Motor neuron (in vitro differentiated cells): ENCODE data around the gene MAG. TPM values are rescaled to one million over a fixed set of nuclear protein-coding genes. Genes with fewer than 3 reads are reported as not detected.
A peak's percentile ranks its signal among the peaks of the same experiment; 100 is the strongest.
"Not testable (repeated sequence)": the region's sequence is repeated elsewhere in the genome, so short reads cannot be mapped to it uniquely, and the experiment has no call there.

Experiments
- ATAC-seq, 8 experiments: fragments of 200-7000 bp; cut with Tn5 transposase; replicated peaks in 6 of 8; 2 replicates each; pipeline ENCODE4 v1.8.0; 2021; ENCODE audit warnings: mild to moderate bottlenecking in 8 of 8, moderate library complexity in 8 of 8
- H3K27ac ChIP-seq, 2 donors: fragments of 250-450 bp; sonication (Bioruptor Pico); 2 replicates each; pipeline ENCODE4 v1.9.0; 2021; ENCODE audit warnings: antibody characterized with exemption in 2 of 2, mild to moderate bottlenecking in 2 of 2, moderate library complexity in 1 of 2
- H3K4me1 ChIP-seq, 2 donors: fragments of 250-450 bp; sonication (Bioruptor Pico); replicated peaks in 1 of 2; 2 replicates each; pipeline ENCODE4 v1.6.1; 2021; ENCODE audit warnings: antibody characterized with exemption in 2 of 2, mild to moderate bottlenecking in 2 of 2, moderate library complexity in 1 of 2
- H3K4me3 ChIP-seq, 5 donors: fragments of 250-450 bp; sonication (Bioruptor Pico); 2 replicates each; pipeline ENCODE4 v1.9.0; 2021; ENCODE audit warnings: antibody characterized with exemption in 5 of 5, mild to moderate bottlenecking in 5 of 5, moderate library complexity in 4 of 5
- WGBS, 10 experiments: fragments of 450-650 bp; shearing (Covaris generic); methylation state at CpG; one replicate each; pipeline ENCODE4 v1.0.0; 2022; 5-methylcytosine and 5-hydroxymethylcytosine counted together
- in situ Hi-C, 9 experiments: fragments of 400-800 bp; cut with MboI; loops; one replicate each; pipeline ENCODE4 v1.15.0; 2021; ENCODE audit warnings: low sequenced_read_pairs in 9 of 9, low pct_unique_long_range_greater_than_20kb in 2 of 9; ENCODE audit not compliant: unreplicated experiment in 9 of 9
- total RNA-seq, 8 experiments: library from RNA; unstranded; fragments of 300-600 nt; gene quantifications; 2 replicates each; pipeline versions ENCODE4 v1.2.3 to v1.2.4, GENCODE V29; 2022

MAG gene
- total RNA-seq, 8 experiments from 2014 or later, result 0.42 to 0.73 (median 0.62) TPM; not detected in 5

DNA sequence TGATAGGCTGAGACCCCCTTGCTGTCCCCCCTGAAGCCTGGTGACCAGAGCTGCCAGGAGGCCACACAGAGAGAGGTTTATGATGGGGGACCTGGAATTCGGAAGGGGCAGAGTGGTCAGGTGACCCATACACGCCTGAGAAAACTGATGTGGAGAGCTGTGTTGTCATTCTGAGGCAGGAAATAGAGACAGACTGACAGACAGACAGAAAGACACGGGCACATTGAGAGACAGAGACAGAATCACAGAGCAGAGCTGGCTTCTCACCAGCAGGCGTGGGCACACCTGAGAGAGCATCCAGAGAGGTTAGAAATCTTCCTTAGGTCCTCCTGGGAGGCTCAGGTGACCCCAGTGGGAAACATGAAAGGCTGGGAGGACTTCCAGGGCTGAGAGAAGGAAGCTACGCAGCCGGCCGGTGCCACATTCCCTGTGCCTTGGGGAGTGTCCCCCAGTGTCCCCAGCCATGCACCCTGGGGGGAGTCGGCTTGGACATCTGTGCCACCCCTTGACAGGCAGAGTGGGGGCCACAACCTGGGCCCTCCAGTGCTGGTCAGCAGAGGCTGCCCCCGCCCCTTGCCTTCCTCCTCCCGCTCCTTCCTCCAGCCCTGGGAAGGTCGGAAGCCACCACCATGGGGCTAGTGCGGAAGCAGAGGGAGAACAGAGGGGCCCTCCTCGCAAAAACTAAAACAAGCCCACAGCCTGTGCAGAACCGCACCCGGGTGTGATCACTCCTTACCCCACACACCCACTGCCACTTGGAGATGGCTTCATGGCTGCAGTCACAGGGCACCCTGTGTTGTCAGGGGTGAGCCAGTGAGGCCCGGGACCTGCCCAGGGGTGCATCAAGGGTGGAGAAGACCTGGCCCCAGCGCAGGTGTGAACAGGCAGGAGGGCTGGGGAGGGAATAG is 57.9 kb downstream of the MAG start:
- H3K4me1 ChIP-seq, result no peaks in the 10 kb centered on the region
- in situ Hi-C loops, result loop anchor here in 3 of 9 experiments (10.0 to 25.0 kb wide), 3 partner anchors 112 to 145 kb away; partner anchors contain the start of gene KRTDAP (in 2 of the 3)
- ATAC-seq, result no peak
- H3K27ac ChIP-seq, result no peak overlapping the region
- H3K4me3 ChIP-seq, result no peak overlapping the region
- WGBS, 10 experiments, result 40 to 80% (median 50%) methylated on average over 1 to 6 of the region's 17 CpGs; no CpG with 5 or more reads in 5 of the 10 experiments

DNA sequence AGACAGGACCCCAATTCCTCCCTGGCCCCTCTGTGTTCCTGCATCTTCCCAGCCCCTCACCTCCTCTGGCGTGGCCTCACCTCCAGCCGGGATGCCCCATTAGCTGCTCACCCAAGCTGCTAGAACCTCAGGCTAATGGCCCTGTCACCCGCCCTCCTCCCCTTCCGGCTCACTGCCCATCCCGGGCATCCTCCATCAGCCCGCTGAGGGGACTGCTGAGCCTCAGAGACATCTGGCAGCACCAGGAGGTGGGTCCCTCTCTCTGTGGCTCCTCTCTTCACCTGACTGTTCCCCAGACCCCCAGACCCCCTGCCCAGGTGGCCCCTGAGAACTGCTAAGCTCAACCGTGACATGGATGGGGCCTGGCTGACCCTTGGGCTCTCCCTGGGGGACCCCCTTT is 58.6 kb downstream of the MAG start:
- H3K27ac ChIP-seq, result no peak overlapping the region
- in situ Hi-C loops, result loop anchor here in 2 of 9 experiments (25.0 kb wide), 2 partner anchors 112 to 137 kb away; partner anchors contain the start of gene KRTDAP (in 1 of the 2)
- H3K4me1 ChIP-seq, result no peaks in the 10 kb centered on the region
- no peak overlapping the region for H3K4me3 ChIP-seq
- ATAC-seq, result no peak
- WGBS, 10 experiments, result 62% methylated on average over 2 of the region's 7 CpGs; no CpG with 5 or more reads in 9 of the 10 experiments

DNA sequence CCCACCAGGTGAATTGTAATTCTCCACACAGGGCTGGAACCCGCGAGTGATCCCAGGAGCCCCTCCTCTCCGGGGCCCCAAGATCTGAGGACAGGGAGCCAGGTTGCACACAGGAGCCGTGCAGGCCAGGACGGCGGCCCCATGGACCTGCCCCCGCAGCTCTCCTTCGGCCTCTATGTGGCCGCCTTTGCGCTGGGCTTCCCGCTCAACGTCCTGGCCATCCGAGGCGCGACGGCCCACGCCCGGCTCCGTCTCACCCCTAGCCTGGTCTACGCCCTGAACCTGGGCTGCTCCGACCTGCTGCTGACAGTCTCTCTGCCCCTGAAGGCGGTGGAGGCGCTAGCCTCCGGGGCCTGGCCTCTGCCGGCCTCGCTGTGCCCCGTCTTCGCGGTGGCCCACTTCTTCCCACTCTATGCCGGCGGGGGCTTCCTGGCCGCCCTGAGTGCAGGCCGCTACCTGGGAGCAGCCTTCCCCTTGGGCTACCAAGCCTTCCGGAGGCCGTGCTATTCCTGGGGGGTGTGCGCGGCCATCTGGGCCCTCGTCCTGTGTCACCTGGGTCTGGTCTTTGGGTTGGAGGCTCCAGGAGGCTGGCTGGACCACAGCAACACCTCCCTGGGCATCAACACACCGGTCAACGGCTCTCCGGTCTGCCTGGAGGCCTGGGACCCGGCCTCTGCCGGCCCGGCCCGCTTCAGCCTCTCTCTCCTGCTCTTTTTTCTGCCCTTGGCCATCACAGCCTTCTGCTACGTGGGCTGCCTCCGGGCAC is 59.6 kb downstream of the MAG start:
- 76 to 100% (median 92%) methylated on average over 3 to 16 of the region's 47 CpGs; no CpG with 5 or more reads in 7 of the 10 experiments for WGBS, 10 experiments
- in situ Hi-C loops, result loop anchor here in 2 of 9 experiments (25.0 kb wide), 2 partner anchors 111 to 136 kb away; partner anchors contain the start of gene KRTDAP (in 1 of the 2)
- no peak overlapping the region for H3K27ac ChIP-seq
- H3K4me1 ChIP-seq, result no peaks in the 10 kb centered on the region
- ATAC-seq, result no peak
- H3K4me3 ChIP-seq, result no peak overlapping the region

DNA sequence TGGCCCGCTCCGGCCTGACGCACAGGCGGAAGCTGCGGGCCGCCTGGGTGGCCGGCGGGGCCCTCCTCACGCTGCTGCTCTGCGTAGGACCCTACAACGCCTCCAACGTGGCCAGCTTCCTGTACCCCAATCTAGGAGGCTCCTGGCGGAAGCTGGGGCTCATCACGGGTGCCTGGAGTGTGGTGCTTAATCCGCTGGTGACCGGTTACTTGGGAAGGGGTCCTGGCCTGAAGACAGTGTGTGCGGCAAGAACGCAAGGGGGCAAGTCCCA is 60.2 kb downstream of the MAG start:
- in situ Hi-C loops, result loop anchor here in 2 of 9 experiments (25.0 kb wide), 2 partner anchors 110 to 135 kb away; partner anchors contain the start of gene KRTDAP (in 1 of the 2)
- ATAC-seq, result no peak
- no peak overlapping the region for H3K27ac ChIP-seq
- no peak overlapping the region for H3K4me3 ChIP-seq
- WGBS, 10 experiments, result 80 to 100% methylated on average over 1 to 3 of the region's 18 CpGs; no CpG with 5 or more reads in 8 of the 10 experiments
- no peaks in the 10 kb centered on the region for H3K4me1 ChIP-seq

DNA sequence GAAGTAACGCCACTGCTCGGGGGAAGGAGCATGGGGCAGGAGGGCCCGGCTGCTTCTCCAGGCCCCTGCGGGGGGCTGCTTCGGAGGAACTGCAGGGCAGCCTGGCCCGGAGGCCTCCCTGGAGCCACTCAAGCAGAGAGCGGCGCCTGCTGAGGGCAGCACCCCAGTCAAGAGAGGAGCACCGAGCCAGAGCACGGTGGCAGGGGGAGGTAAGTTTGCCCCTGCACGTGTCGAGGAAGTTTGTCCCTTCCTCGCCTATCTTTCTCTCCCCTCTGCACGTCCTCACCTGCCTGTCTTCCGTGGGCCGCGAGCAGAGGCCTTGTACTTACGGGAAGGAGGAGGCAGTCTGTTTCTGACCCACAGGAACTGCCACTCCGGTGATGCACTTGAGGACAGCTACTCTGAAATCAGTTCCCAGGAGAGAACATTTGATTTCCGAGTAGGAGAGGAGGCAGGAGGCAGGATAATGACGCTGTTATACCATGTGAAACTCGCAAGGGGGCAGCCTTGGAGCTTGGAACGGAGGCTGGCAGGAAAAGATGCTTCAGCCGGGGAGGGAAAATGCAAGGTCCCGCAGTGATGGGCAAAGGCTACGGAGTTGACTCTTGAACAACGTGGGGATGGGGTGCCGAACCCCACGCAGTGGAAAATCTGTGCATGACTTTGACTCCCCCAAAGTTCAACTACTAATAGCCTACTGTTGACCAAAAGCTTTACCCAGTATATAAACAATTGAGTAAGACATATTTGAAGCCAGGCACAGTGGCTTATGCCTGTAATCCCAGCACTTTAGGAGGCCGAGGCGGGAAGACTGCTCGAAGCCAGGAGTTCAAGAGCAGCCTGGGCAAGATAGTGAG is 60.7 kb downstream of the MAG start:
- in situ Hi-C loops, result loop anchor here in 2 of 9 experiments (25.0 kb wide), 2 partner anchors 110 to 135 kb away; partner anchors contain the start of gene KRTDAP (in 1 of the 2)
- ATAC-seq, result peak; percentile 75 to 93 (median 83)
- 0 to 47% (median 7%) methylated on average over 1 to 13 of the region's 32 CpGs; no CpG with 5 or more reads in 2 of the 10 experiments for WGBS, 10 experiments
- H3K4me1 ChIP-seq, result no peaks in the 10 kb centered on the region
- H3K4me3 ChIP-seq, result no peak overlapping the region
- H3K27ac ChIP-seq, result no peak overlapping the region

DNA sequence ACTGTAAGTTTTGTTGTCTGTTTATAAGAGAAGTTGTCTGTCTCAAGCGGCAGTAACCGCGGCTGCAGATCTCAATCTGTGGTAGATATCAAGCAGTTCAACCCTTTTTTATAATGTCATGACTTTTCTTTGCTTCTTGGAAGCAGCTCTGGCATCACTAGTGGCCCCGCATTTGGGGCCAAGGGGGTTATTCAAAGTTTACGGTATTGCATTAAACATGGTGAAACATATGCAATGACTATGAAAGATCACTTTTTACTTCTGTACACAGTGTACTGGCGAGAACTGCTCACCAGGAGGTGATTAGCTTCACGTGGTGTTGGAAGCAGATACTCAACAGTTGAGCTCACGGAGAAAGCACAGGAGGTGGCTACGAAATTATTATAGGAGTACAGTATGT is 61.7 kb downstream of the MAG start:
- WGBS, 10 experiments, result 37 to 93% (median 82%) methylated on average over 4 to 9 of the region's 9 CpGs; no CpG with 5 or more reads in 1 of the 10 experiments
- Histone ChIP-seq H3K4me1 (no peaks in the 10 kb centered on the region), H3K27ac (no peak overlapping the region), H3K4me3 (no peak overlapping the region)
- in situ Hi-C loops, result loop anchor here in 2 of 9 experiments (25.0 kb wide), 2 partner anchors 109 to 134 kb away; partner anchors contain the start of gene KRTDAP (in 1 of the 2)
- peak in 2 of 8 experiments; percentile 22 to 41 for ATAC-seq

DNA sequence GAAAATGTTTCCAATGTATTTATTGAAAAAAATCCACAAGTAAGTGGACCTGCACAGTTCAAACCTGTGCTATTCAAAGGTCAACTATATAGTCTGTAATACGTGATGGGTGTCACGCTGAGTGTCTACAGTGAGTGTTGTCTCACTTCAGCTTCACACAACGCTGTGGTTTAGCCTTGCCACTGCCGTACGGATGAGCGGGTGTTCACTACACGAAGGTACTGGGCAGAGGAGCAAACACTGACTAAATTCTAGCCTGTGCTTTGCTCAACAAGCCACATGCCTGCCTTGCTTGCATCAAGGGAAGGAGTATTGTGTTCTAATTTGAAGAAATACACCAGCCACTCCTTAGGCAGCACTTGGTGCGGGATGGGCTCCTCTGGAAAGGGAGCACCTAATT is 62.9 kb downstream of the MAG start:
- Histone ChIP-seq H3K4me3 (no peak overlapping the region), H3K4me1 (no peaks in the 10 kb centered on the region), H3K27ac (no peak overlapping the region)
- no peak for ATAC-seq
- 38 to 96% (median 80%) methylated on average over 1 to 7 of the region's 8 CpGs; no CpG with 5 or more reads in 1 of the 10 experiments for WGBS, 10 experiments
- in situ Hi-C loops, result loop anchor here in 2 of 9 experiments (25.0 kb wide), 2 partner anchors 107 to 132 kb away; partner anchors contain the start of gene KRTDAP (in 1 of the 2)

DNA sequence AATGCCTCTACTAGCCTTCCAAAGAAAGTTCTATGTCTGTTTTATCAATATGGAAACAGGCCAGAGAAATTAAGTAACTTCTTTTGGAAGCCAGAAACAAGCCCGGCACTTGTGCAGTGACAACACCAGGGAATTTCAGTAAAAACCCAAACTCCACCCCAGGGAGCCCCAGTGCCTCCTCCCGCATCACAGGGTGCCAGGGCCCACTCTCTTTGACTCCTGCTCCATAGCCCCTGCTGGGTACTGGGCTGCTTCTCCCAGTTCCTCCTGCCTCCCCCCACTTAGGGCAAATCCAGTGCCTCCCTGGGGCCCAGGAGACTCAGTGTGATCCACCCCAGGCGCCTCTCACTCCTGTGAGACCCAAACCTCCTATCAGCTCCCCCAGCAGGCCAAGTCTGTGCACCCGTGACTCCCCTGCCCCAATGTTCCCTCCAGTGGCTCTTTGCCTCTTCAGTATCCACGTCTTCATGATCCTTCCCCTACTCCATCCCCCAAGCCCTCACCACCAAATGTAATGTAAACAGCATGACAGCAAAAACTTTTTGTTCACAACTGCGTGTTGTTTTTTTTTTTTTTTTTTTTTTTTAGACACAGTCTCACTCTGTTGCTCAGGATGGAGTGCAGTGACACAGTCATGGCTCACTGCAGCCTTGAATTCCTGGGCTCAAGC is 64.0 kb downstream of the MAG start:
- no peaks in the 10 kb centered on the region for H3K4me1 ChIP-seq
- H3K4me3 ChIP-seq, result no peak overlapping the region
- no peak overlapping the region for H3K27ac ChIP-seq
- in situ Hi-C loops, result loop anchor here in 2 of 9 experiments (25.0 kb wide), 2 partner anchors 106 to 131 kb away; partner anchors contain the start of gene KRTDAP (in 1 of the 2)
- WGBS, 10 experiments, result 0 to 92% (median 31%) methylated on average over 1 to 5 of the region's 6 CpGs; no CpG with 5 or more reads in 1 of the 10 experiments
- ATAC-seq, result no peak

DNA sequence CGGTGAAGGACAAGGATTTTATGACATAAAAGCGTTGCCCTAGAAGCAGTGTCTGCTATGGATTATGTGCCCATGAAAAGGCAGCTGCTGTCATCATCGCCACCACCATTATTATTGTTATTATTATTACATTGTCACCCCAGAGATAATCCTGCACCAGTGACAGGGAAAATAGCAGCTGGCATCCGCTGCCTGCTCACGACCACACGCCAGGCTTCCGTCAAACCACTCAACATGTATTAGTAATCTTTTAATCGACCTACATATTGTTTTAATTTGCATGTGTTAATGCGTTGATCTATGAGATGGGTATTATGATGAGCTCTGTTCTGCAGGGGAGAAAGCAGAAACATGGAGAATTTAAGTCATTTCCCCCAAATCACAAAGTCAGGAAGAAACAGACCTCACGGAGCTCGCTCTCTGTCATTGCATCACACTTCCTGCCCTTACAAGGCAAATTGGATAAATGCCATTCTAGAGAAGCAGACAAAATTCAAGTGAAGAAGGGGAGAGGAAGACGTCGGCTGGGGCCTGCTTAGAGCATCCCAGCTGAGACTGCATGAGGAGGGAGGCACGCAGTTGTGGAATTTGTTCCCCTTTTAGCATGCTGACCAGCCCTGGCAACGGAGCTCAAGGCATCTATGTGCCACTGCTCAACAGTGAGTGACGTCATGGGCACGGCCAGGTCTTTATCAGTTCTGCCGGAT is 66.1 kb downstream of the MAG start, which contains the start of gene FFAR3:
FFAR3 (plus strand) TSS at position 594 of the 707 bp plus-strand sequence. CDS start 431 bp downstream, outside the sequence.
- Histone ChIP-seq H3K4me3 (no peak within 1 kb of the TSS), H3K27ac (no peak within 1 kb of the TSS), H3K4me1 (no peaks in the 10 kb centered on the region)
- in situ Hi-C loops, result loop anchor here in 2 of 9 experiments (25.0 kb wide), 2 partner anchors 104 to 129 kb away; partner anchors contain the start of gene KRTDAP (in 1 of the 2)
- peak in 3 of 8 experiments; percentile 41 to 81 (median 50) for ATAC-seq
- WGBS, 10 experiments, result 2 to 100% (median 67%) methylated on average over 1 to 13 of the region's 18 CpGs; no CpG with 5 or more reads in 1 of the 10 experiments

DNA sequence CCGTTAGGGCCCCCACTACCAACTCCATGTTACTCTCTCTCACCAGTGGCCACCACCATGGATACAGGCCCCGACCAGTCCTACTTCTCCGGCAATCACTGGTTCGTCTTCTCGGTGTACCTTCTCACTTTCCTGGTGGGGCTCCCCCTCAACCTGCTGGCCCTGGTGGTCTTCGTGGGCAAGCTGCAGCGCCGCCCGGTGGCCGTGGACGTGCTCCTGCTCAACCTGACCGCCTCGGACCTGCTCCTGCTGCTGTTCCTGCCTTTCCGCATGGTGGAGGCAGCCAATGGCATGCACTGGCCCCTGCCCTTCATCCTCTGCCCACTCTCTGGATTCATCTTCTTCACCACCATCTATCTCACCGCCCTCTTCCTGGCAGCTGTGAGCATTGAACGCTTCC is 66.9 kb downstream of the MAG start:
- not testable (repeated sequence) for H3K27ac ChIP-seq, ATAC-seq, H3K4me3 ChIP-seq, H3K4me1 ChIP-seq
- in situ Hi-C loops, result loop anchor here in 2 of 9 experiments (25.0 kb wide), 2 partner anchors 103 to 128 kb away; partner anchors contain the start of gene KRTDAP (in 1 of the 2)
- no CpG with 5 or more reads among the region's 16 CpGs for WGBS, 10 experiments

DNA sequence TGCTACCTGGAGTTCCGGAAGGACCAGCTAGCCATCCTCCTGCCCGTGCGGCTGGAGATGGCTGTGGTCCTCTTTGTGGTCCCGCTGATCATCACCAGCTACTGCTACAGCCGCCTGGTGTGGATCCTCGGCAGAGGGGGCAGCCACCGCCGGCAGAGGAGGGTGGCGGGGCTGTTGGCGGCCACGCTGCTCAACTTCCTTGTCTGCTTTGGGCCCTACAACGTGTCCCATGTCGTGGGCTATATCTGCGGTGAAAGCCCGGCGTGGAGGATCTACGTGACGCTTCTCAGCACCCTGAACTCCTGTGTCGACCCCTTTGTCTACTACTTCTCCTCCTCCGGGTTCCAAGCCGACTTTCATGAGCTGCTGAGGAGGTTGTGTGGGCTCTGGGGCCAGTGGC is 67.4 kb downstream of the MAG start:
- in situ Hi-C loops, result loop anchor here in 2 of 9 experiments (25.0 kb wide), 2 partner anchors 103 to 128 kb away; partner anchors contain the start of gene KRTDAP (in 1 of the 2)
- WGBS, 10 experiments, result no CpG with 5 or more reads among the region's 21 CpGs
- not testable (repeated sequence) for H3K27ac ChIP-seq, H3K4me3 ChIP-seq, ATAC-seq, H3K4me1 ChIP-seq
